ENCODE results near the gene LY9. TPM values are rescaled to one million over a fixed set of nuclear protein-coding genes. Genes with fewer than 3 reads are reported as not detected.
A peak's percentile ranks its signal among the peaks of the same experiment; 100 is the strongest.

LY9 gene
- polyA plus RNA-seq, 1 of the 3 experiments (the other 2 are of a cell fraction): not detected

DNA sequence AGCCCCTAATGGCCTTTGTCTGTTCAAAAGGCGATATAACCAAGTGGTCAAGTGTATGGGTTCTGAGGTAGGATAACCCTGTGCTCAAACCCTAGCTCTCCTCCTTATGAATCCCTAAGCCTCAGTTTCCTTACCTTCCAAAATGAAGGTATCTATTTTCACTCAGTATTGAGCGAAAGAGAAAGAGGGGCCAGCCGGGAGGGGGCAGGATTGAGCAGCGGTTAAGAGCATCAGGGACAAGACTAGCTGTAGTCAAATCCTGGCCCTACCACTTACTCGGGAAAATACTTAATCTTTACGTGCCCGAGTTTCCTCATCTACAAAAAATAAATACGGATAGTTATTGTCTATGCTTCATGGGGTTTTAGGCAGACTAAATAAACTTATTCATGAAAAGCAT lies 25.7 kb downstream of the LY9 start:
- Histone ChIP-seq H3K4me3 (ENCODE audit: low read depth in 2 of 2, low read length in 1 of 2) (no peak overlapping the region), H2AFZ (ENCODE audit: low read depth) (no peak overlapping the region), H4K20me1 (ENCODE audit: insufficient read depth) (no peaks in the 10 kb centered on the region), H3K4me1 (ENCODE audit: control insufficient read depth in 1 of 2, insufficient read depth in 2 of 2, low read depth in 1 of 2, low read length in 1 of 2) (no peaks in the 10 kb centered on the region), H3K27me3 (ENCODE audit: insufficient read depth) (peaks cover 21% of the 10 kb centered on the region; the same call in 1 of the 2 replicates), H3K4me2 (no peak overlapping the region), H3K27ac (ENCODE audit: low read depth in 2 of 2, low read length in 1 of 2) (no peak overlapping the region), H3K9me2 (no peaks in the 10 kb centered on the region), H3K36me3 (replicated peaks in 1 of 2; ENCODE audit: control insufficient read depth in 1 of 2, insufficient read depth in 2 of 2, low read length in 1 of 2) (no peaks in the 10 kb centered on the region), H3K9me3 (no peaks in the 10 kb centered on the region), H3K79me2 (ENCODE audit: insufficient read depth) (no peaks in the 10 kb centered on the region), H3K9ac (no peak overlapping the region), H3F3A (replicated peaks; ENCODE audit: insufficient read depth) (no peaks in the 10 kb centered on the region)
- POLR2A ChIA-PET: no interaction called here
- WGBS (ENCODE audit: low lambda C conversion rate): 19% methylated on average over 8 of the region's 8 CpGs
- TF ChIP-seq, protein P1, sequence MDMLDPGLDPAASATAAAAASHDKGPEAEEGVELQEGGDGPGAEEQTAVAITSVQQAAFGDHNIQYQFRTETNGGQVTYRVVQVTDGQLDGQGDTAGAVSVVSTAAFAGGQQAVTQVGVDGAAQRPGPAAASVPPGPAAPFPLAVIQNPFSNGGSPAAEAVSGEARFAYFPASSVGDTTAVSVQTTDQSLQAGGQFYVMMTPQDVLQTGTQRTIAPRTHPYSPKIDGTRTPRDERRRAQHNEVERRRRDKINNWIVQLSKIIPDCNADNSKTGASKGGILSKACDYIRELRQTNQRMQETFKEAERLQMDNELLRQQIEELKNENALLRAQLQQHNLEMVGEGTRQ (IDR thresholded peaks at IDR 0.05; ENCODE audit: borderline replicate concordance, low read depth, low read length): no peak
- peak; percentile 19 for TF ChIP-seq RAD21 (IDR thresholded peaks at IDR 0.05; ENCODE audit: low read length)
- TF ChIP-seq, protein P2, sequence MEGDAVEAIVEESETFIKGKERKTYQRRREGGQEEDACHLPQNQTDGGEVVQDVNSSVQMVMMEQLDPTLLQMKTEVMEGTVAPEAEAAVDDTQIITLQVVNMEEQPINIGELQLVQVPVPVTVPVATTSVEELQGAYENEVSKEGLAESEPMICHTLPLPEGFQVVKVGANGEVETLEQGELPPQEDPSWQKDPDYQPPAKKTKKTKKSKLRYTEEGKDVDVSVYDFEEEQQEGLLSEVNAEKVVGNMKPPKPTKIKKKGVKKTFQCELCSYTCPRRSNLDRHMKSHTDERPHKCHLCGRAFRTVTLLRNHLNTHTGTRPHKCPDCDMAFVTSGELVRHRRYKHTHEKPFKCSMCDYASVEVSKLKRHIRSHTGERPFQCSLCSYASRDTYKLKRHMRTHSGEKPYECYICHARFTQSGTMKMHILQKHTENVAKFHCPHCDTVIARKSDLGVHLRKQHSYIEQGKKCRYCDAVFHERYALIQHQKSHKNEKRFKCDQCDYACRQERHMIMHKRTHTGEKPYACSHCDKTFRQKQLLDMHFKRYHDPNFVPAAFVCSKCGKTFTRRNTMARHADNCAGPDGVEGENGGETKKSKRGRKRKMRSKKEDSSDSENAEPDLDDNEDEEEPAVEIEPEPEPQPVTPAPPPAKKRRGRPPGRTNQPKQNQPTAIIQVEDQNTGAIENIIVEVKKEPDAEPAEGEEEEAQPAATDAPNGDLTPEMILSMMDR (IDR thresholded peaks at IDR 0.05): peak; percentile 45
- CTCF ChIA-PET: interaction anchor here (0.9 to 1.8 kb wide), 2 partner anchors 10 to 168 kb away, joined by 3 to 4 read pairs; no protein-coding TSS in a partner anchor
- no peak for DNase-seq

DNA sequence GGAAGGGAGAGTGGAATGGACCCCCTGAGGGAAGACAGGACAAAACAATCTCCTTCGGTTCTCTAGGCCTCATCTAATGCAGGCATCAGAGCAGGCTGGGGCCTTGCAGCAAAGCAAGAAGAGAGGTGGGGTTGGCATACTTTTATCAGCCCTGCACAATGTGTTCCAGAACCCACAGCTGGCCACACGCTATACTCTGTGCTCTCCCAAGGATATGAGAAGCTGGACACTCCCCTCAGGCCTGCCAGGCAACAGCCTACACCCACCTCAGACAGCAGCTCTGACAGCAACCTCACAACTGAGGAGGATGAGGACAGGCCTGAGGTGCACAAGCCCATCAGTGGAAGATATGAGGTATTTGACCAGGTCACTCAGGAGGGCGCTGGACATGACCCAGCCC lies 27.3 kb downstream of the LY9 start:
- Histone ChIP-seq H3K27ac (ENCODE audit: low read depth in 2 of 2, low read length in 1 of 2) (no peak overlapping the region), H3K4me2 (no peak overlapping the region), H2AFZ (ENCODE audit: low read depth) (no peak overlapping the region), H3K9me3 (no peaks in the 10 kb centered on the region), H3K79me2 (ENCODE audit: insufficient read depth) (no peaks in the 10 kb centered on the region), H3K9me2 (no peaks in the 10 kb centered on the region), H4K20me1 (ENCODE audit: insufficient read depth) (no peaks in the 10 kb centered on the region), H3K9ac (no peak overlapping the region), H3K27me3 (ENCODE audit: insufficient read depth) (peaks cover 10% of the 10 kb centered on the region; the same call in 1 of the 2 replicates), H3F3A (replicated peaks; ENCODE audit: insufficient read depth) (no peaks in the 10 kb centered on the region), H3K4me1 (ENCODE audit: control insufficient read depth in 1 of 2, insufficient read depth in 2 of 2, low read depth in 1 of 2, low read length in 1 of 2) (no peaks in the 10 kb centered on the region), H3K36me3 (replicated peaks in 1 of 2; ENCODE audit: control insufficient read depth in 1 of 2, insufficient read depth in 2 of 2, low read length in 1 of 2) (no peaks in the 10 kb centered on the region), H3K4me3 (ENCODE audit: low read depth in 2 of 2, low read length in 1 of 2) (no peak overlapping the region)
- POLR2A ChIA-PET: no interaction called here
- CTCF ChIA-PET: interaction anchor here (1.4 kb wide), 1 partner anchor 12 kb away, joined by 4 read pairs; no protein-coding TSS in a partner anchor
- DNase-seq: no peak
- TF ChIP-seq, protein P3, sequence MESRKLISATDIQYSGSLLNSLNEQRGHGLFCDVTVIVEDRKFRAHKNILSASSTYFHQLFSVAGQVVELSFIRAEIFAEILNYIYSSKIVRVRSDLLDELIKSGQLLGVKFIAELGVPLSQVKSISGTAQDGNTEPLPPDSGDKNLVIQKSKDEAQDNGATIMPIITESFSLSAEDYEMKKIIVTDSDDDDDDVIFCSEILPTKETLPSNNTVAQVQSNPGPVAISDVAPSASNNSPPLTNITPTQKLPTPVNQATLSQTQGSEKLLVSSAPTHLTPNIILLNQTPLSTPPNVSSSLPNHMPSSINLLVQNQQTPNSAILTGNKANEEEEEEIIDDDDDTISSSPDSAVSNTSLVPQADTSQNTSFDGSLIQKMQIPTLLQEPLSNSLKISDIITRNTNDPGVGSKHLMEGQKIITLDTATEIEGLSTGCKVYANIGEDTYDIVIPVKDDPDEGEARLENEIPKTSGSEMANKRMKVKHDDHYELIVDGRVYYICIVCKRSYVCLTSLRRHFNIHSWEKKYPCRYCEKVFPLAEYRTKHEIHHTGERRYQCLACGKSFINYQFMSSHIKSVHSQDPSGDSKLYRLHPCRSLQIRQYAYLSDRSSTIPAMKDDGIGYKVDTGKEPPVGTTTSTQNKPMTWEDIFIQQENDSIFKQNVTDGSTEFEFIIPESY (IDR thresholded peaks at IDR 0.05; ENCODE audit: borderline replicate concordance, low read depth): no peak
- TF ChIP-seq YY1 (IDR thresholded peaks at IDR 0.05; ENCODE audit: low read depth): no peak
- no peak for TF ChIP-seq NRF1 (IDR thresholded peaks at IDR 0.05; ENCODE audit: low read depth, low read length)
- no peak for TF ChIP-seq RFX5 (IDR thresholded peaks at IDR 0.05; ENCODE audit: low read length)
- TF ChIP-seq FOXJ3 (CRISPR knock-in tag; IDR thresholded peaks at IDR 0.05): no peak
- TF ChIP-seq ELF1 (IDR thresholded peaks at IDR 0.05): no peak
- no peak for TF ChIP-seq JUND (IDR thresholded peaks at IDR 0.05)
- no peak for TF ChIP-seq MEF2A (IDR thresholded peaks at IDR 0.05; ENCODE audit: borderline replicate concordance, low read depth)
- no peak for TF ChIP-seq NFIC (IDR thresholded peaks at IDR 0.05; ENCODE audit: borderline replicate concordance)
- TF ChIP-seq GATA2 (CRISPR knock-in tag; IDR thresholded peaks at IDR 0.05): no peak
- TF ChIP-seq, protein P4, sequence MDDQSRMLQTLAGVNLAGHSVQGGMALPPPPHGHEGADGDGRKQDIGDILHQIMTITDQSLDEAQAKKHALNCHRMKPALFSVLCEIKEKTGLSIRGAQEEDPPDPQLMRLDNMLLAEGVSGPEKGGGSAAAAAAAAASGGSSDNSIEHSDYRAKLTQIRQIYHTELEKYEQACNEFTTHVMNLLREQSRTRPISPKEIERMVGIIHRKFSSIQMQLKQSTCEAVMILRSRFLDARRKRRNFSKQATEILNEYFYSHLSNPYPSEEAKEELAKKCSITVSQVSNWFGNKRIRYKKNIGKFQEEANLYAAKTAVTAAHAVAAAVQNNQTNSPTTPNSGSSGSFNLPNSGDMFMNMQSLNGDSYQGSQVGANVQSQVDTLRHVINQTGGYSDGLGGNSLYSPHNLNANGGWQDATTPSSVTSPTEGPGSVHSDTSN (IDR thresholded peaks at IDR 0.05): no peak
- TF ChIP-seq EP300 (IDR thresholded peaks at IDR 0.05; ENCODE audit: borderline replicate concordance in 1 of 2, low read depth in 1 of 2, low read length in 1 of 2): no peak
- no peak for TF ChIP-seq CHD2 (IDR thresholded peaks at IDR 0.05; ENCODE audit: low read length, partially characterized antibody)
- TF ChIP-seq RAD21 (IDR thresholded peaks at IDR 0.05; ENCODE audit: low read length): no peak
- no peak for TF ChIP-seq POLR2AphosphoS5 (IDR thresholded peaks at IDR 0.05; ENCODE audit: low read depth, low read length)
- TF ChIP-seq RCOR1 (IDR thresholded peaks at IDR 0.05; ENCODE audit: low read length): no peak
- TF ChIP-seq, protein P5, sequence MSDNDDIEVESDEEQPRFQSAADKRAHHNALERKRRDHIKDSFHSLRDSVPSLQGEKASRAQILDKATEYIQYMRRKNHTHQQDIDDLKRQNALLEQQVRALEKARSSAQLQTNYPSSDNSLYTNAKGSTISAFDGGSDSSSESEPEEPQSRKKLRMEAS (IDR thresholded peaks at IDR 0.05; ENCODE audit: low read depth): no peak
- no peak for TF ChIP-seq TEAD4 (IDR thresholded peaks at IDR 0.05; ENCODE audit: borderline replicate concordance, insufficient read depth)
- 14% methylated on average over 2 of the region's 3 CpGs for WGBS (ENCODE audit: low lambda C conversion rate)

Measured in SK-N-SH (cell line).